RWPE1 (cell line): ENCODE results near the gene IL17D.
"Not testable (repeated sequence)": the region's sequence is repeated elsewhere in the genome, so short reads cannot be mapped to it uniquely, and the experiment has no call there.

Experiments used
- CTCF ChIA-PET: fragments of 350-600 bp; sonication (Branson Sonifier 250); formaldehyde crosslinking; extraction: SDS; loops from one replicate; lab custom pipeline; 2021; lab: Yijun Ruan, JAX
- POLR2A ChIA-PET: fragments of 400-600 bp; formaldehyde crosslinking; extraction: SDS; loops from one replicate; lab custom pipeline; 2020; ENCODE audit warnings: antibody characterized with exemption; ENCODE audit not compliant: low non-redundant PET; lab: Yijun Ruan, JAX
- DNase-seq: peaks from one replicate; pipeline ENCODE4 v3.0.0; 2012; ENCODE audit warnings: low spot score
- H3K27ac ChIP-seq: fragments of 450-650 bp; 2 replicates; pipeline ENCODE4 v1.5.1; 2017
- CTCF ChIP-seq: fragments of 450-650 bp; conservative IDR thresholded peaks from 2 replicates; pipeline ENCODE4 v1.5.1; 2017; ENCODE audit warnings: low read depth, mild to moderate bottlenecking

The IL17D gene

GRCh38 chr13:20669162-20669561 lies 34.3 kb upstream of the IL17D start:
- no peak for TF ChIP-seq CTCF
- no peak overlapping the region for H3K27ac ChIP-seq
- DNase-seq = no peak
- ChIA-PET POLR2A (no interaction called here), CTCF (no interaction called here)

DNA sequence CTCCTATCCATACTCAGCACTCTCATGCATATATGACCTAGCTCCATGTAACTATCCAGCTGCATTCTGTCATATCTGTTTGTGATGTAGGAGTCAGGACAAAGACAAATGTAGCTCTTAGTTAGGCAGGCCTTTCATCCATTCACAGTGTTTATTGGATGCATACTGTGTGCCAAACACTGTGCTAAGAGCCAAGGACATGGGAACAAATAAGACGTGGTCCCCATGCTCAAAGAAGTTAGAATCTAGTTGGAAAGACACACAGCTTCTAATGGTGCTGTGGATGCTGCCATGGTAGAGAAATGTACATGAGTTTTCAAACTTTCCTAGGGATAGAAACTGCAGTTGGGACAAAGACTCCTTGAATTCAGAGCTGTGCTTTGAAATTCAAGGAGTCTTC lies 31.7 kb upstream of the IL17D start:
- H3K27ac ChIP-seq = no peak overlapping the region
- no peak for TF ChIP-seq CTCF
- DNase-seq = no peak
- ChIA-PET POLR2A (no interaction called here), CTCF (no interaction called here)

DNA sequence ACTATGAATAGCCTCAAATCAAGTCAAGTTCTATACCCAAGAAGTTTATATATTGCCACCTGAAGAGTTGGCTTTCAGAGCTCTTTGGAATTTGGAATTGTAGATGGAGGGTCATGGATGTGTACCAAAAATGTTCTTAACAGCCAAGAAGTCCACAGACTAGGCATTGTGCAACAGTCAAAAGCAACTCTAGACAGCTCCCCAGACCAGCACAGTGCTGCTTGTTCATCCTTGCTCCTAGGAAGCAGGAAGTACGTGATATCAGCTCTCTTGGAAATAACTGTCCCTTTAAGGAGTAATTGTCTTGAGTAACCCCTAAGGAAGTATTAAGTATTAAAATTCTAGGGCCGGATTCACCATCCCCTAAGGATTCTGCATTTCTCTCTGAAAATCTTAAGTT lies 30.7 kb upstream of the IL17D start:
- no peak overlapping the region for H3K27ac ChIP-seq
- TF ChIP-seq CTCF = no peak
- ChIA-PET CTCF (no interaction called here), POLR2A (no interaction called here)
- DNase-seq = no peak

DNA sequence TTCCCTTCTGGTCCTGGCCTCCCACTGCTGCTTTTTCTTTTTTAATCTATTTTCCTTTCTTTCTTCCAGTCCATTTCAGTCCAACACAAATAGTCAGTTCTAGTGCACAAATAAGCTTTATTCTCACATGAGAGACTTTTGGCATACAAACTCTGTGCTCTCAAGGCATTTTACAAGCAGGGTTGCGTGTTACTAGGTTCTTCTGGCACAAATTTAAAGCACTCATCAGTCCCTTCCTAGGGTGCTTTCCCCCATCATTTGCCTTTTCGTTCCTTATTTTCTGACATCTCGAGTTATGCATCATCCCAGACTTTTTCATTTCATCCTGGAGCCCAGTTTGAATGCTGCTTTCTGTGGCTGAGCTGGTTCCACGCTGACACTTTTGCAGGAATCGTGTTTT lies 29.8 kb upstream of the IL17D start:
- no peak overlapping the region for H3K27ac ChIP-seq
- ChIA-PET CTCF (interaction anchor here (0.6 kb wide), 1 partner anchor 182 kb away, joined by 3 read pairs; no protein-coding TSS in a partner anchor), POLR2A (no interaction called here)
- DNase-seq = no peak
- TF ChIP-seq CTCF = no peak

GRCh38 chr13:20676213-20676612 lies 27.3 kb upstream of the IL17D start:
- ChIA-PET CTCF (no interaction called here), POLR2A (no interaction called here)
- H3K27ac ChIP-seq = no peak overlapping the region
- no peak for DNase-seq
- no peak for TF ChIP-seq CTCF

GRCh38 chr13:20678606-20679005 lies 24.9 kb upstream of the IL17D start:
- POLR2A ChIA-PET, CTCF ChIA-PET: not testable (repeated sequence)

DNA sequence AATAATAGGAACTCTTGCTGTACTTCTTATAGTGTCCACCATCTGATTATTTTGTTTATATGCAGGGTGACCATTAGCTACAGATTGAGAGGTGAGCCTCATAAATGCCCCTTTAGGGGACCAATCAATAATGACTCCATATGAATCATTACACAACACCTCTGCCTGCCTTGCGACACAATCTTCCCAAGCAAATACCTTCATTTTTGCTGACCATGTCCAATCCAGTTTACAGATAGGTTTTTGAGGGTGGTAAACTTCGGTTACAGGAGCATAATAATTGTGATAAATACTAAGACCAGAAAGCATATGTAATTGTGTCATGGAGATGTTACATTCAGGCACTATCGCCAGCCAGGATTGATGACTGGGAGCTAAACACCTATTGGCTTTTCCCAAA lies 23.6 kb upstream of the IL17D start:
- TF ChIP-seq CTCF = no peak
- ChIA-PET POLR2A (no interaction called here), CTCF (no interaction called here)
- no peak for DNase-seq
- no peak overlapping the region for H3K27ac ChIP-seq

More at GRCh38 chr13:20678606-20679005, 24.9 kb upstream of the IL17D start:
- not testable (repeated sequence) for H3K27ac ChIP-seq, DNase-seq
